Measurements from ENCODE around the gene TMEM190.

Gene TMEM190

DNA sequence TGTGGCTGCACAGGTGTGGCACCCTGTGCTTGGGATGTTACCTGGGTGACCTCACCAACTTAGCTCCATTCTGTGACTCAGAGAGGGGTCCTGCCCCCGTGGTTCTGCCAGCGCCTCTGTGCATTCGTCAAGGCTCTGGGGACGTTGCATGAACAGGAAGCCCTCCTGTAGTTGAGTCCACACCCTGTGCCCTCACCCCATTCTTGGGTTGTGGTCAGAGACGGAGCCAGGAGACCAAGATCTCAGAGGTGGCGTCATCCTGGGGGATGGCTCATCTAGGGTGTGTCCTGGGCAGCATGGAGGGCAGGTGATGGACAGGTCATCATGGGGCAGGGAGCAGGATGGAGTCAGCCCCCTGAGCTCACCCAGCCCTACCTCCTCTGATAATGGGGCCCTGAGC is 24.6 kb upstream of the TMEM190 start:
- no peak for DNase-seq (ENCODE audit: low spot score)

DNA sequence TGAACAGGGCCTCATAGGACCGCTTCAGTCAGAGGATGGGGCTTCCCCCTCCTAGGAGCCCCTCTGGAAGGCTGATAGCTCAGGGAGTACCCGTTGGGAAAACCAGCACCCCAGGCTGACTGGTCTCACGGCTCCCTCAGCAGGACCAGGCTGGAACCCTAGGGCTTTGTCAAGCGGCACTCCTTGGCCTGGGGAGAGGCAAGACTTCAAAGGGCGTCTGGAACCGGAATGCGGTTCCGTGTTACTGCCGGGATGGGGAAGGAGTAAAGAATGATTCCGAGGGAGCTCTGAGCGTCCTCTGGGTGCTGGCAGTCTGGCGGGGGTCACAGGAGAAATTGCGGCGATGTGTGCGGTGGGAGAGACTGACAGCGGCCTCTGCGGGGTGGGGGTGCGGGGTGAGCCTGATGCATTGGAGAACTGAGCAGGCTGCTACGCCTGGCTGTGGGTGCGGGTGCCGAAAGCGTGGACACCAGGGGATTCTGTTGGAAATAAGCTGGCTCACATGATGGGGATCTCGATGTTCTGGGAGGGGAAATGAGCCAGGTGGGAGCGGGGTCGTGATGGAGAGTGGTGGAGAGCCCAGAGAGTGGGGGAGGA is 24.0 kb upstream of the TMEM190 start:
- no peak for DNase-seq (ENCODE audit: low spot score)

DNA sequence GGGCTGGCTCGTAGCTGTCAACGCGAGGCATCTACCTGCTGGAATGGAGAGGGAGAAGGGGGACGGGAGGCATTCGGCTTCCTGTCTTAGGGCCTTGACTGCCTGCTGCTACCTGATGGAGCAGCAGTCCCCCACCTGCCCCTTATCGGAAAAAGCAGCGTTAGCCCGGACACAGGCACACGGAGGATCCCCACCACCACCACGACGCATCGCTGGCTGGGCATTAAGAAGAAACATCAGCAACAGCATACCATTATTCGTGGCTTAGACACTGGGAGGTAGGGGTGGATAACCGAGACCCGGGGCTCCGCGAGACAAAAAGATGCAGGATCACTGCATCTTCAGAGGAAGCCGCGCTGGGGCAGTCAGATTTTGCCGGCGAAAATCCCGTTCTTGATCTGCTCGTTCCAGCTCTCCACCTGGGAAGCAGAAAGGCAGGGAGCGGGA is 23.2 kb upstream of the TMEM190 start:
- DNase-seq (ENCODE audit: low spot score) = no peak

DNA sequence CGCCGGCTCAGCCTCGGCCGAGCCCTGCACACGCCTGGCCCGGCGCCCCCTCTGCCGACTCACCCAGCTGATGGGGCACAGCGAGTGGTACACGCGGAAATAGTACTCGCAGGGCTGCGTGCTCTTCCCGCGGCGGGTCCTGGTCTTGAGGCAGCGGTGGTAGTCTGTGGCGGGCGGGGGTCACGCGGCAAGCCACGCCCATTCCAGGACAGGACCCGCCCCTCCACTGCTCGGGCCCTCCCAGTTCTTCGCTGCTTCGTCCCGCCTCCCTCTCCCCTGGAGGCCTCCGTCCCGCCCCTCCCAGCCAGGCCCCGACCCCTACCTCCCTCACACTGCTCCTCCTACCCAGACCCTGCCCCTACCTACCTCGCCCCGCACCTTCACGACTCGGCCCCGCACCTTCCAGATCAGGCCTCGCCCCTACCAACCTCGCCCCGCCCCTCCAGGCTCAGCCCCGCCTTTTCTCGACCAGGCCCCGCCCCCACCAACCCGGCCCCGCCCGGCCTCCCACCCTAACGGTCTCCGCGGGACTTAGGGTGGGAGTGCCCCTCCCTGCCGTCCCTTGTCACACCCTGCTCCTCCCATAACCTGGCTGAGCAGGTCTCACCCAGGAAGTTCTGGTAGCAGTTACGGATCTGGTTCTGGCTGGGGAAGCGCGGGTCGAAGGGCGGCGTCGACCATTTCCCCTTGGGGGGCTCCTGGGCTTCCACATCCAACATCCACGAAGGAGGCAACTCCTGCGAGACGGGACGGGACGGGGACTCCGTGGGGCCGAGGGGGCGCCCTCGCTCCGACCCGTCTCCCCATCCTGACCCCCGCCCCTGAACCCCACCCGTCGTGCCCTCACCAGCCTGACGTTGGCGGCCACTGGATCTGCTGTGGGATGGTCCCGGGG is 22.6 kb upstream of the TMEM190 start:
- peak; percentile 93 for DNase-seq (ENCODE audit: low spot score)

DNA sequence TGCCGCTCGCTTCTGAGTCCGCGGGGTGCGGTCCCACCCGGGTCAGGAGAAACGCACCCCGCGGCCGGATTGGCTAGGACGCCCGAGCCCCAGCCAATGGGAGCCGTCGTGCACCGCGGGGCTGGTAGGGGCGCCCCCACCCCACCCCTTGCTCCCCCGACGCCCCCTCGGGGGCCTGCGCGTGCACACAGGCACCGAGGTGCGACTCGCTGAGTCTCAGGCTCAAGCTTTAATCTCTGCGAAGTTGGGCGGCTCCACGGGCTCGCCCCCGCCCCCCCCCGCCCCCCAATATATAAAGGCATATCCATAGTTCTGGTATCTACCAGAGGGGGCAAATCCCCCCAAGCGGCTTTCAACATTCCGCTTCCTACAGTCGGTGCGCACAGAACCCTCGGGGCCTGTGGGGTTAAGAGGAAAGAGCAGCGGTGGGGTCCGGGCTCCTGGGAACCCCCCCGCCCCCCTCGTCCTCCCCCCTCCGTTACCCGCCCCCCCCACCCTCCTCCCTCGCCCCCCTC is 21.9 kb upstream of the TMEM190 start, which contains the start of gene COX6B2:
Gene COX6B2 (minus strand): TSS at position 22 of the 515 bp plus-strand sequence. CDS start 198 bp downstream, outside the sequence.
- peak; percentile 68 for DNase-seq (ENCODE audit: low spot score)

DNA sequence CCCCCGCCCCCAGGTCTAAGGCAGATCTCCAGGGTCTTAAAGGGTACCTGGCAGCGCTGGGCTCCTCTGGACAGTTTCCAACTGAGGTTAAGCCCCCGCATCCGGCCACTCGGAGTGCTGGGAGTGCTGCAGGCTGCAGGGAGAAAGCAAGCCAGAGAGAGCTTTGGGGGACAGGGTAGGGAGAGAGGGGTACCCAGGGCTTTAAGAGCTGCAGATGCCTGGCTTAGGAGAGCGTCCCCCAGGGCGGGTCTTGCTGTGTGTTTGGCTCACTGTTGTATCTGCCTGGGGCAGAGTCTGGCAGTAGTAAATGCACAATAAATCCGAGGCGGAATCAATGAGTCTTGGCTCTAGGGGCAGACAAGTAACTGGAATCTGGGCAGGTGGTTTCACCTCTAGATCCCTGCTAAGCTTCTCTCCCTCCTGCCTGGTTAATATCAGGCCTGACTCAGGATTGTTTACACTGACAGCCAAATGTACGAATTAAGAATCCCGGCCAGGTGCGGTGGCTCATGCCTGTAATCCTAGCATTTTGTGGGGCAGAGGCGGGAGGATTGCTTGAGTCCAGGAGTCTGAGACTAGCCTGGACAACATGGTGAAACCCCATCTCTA is 21.3 kb upstream of the TMEM190 start:
- DNase-seq (ENCODE audit: low spot score) = no peak

DNA sequence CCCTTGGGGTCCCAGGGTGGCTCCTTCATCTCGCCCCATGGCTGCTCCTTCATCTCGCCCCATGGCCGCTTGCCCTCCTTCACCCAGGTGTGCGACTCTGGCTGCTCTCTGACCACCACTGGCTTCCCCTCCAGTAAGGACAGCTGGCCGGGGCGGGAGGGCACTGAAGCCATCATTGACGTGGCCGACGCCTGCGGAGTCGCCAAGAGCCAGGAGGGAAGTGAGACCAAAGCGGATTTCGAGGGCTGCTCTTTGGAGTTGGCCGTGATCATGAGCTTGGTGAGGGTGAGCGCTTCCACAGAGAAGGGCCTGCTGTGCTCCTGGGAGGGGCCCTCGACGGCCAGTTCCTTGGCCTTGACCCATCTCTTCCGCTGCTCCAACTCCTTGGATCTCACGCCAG is 18.1 kb upstream of the TMEM190 start:
- no peak for DNase-seq (ENCODE audit: low spot score)

DNA sequence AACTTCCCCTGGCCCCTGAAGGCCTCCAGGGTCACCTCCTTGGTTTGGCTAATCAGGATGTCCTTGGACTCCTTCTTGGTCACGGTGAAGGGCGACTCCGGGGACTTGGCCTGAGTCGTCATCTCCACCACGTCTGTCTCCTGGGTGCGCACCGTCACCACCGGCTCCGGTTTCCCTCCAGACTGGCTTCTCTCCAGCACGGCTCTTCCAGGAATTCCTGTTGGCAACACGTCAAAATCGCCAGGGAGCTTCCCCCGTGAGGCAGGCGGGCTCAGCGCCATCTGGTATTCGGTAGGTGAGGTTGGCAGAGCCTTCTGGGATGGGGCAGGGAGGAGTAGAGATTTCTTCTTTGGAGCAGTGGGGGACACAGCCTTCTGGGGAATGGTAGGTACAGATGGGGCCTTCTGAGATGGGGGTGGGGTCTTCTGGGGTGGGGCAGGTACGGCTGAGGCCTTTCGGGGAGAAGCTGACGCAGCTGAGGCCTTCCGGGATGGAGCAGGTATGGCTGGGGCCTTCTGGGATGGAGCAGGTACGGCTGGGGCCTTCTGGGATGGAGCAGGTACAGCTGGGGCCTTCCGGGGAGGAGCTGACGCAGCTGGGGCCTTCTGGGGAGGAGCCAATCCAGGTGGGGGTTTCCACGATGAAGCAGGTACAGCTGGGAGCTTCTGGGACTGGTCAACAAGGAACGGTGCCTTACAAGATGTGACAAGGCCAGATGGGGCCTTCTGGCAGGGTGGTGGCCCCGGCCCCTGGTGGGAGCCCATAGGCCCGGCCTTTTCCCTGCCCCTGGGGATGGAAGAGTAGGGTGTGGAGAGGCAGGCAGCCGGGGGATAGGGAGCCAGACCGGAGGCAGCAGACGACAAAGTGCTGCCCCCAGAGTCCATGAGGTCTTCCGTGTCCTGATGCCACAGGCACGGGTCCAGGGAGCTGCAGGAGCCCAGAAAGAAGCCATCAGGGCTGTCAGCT is 17.4 kb upstream of the TMEM190 start:
- DNase-seq (ENCODE audit: low spot score) = peak; percentile 71

DNA sequence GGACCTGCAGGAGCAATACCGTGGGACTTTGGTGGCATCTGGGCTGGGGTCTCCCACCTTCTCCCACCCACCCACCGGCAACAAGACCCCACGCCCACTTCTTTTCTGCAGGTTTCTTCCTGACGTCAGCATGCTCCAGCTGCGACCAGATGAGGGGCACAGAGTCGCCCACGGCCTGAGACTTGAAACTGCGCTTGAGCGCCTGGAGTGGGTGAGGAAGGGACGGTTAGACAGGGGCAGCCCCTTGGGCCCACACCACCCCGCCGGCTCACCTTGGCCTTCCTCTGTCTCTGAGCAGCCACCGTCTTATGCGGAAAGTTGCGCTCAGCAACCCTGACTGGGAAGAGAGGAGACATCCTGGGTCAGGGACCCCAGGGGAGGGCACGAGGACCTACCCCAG is 15.7 kb upstream of the TMEM190 start:
- DNase-seq (ENCODE audit: low spot score) = no peak

DNA sequence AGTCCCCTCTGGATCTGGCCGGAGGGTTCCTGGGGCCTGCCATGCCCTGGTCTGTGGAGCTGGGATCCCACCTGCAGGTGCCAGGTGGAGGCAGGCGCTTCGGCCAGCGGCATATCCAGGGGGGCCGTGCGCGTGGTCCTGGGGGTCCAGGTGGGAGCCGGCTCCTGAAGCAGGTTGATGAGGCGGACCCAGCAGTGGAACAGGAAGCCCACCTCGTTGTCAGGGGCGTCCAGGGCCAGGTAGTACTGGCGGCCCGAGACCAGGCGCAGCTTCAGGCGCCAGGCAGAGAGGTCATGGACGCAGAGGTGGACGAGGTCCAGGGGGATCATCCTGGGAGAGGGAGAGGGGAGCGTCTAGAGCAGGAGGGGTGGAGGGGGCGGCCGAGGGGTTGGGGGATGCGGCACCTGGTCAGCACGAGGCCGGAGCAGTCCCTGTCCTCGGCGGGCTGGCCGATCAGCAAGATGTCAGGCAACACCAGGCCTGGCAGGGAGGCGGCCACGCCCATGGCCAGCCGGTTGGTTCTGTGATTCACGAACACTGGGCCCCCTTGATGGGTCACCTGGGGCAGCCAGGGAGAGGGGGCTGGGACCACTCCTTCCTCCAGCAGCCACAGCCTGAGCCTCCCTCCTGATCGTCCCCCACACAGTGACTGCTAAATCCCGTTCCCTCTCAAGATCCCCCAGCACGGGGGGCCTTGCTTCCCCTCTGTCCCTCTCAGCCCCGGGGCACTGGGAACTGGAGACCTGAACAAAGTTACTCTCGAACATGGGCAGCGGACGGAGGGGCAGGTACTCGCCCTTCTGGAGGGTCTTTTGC is 14.2 kb upstream of the TMEM190 start:
- DNase-seq (ENCODE audit: low spot score) = no peak

DNA sequence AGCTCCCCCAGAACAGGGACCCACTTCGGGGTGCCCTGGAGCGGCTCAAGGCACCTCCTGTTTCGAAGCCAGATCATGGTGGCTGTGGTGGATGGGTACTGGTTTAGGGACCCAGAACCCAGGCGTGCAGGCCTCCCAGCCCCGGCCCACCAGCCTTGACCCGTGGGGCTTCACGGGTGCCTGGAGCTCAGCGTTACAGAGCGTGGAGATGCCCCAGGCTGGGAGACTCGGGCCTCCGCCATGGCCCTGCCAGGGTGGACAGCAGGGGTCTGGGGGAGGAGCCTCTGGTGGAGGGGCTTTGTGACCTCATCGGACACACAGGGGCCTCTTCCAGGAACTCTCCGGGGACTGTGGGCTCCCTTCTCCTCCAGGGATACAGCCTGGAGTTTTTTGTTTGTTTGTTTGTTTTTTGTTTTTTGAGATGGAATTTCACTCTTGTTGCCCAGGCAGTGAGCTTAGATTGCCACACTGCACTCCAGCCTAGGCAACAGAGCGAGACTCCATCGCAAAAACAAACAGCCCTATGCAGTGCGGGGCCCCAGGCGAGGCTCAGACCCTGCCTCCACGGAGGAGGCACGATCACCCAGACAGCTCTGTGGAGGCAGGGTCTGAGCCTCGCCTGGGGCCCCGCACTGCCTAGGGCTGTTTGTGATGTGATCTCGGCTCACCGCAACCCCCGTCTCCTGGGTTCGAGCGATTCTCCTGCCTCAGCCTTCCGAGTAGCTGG is 13.5 kb upstream of the TMEM190 start, which contains the start of gene GARIN5B:
Gene GARIN5B (minus strand): TSS at position 271 of the 727 bp plus-strand sequence. CDS start 194 bp downstream, at position 77.
- no peak for DNase-seq (ENCODE audit: low spot score)

DNA sequence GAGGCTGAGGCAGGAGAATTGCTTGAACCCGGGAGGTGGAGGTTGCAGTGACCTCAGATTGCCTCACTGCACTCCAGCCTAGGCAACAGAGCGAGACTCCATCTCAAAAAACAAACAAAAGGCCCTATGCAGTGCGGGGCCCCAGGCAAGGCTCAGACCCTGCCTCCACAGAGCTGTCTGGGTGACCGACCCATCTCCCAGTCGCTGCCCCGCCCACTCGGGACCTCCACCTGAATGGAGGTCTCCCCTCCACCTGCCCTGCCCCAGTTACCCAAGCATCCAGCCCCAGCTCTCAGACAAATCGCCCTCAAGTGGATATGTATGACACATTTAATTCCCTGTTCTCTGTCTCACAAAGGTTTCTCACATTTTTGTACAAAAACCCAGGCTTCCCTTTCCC is 11.4 kb upstream of the TMEM190 start:
- no peak for DNase-seq (ENCODE audit: low spot score)

DNA sequence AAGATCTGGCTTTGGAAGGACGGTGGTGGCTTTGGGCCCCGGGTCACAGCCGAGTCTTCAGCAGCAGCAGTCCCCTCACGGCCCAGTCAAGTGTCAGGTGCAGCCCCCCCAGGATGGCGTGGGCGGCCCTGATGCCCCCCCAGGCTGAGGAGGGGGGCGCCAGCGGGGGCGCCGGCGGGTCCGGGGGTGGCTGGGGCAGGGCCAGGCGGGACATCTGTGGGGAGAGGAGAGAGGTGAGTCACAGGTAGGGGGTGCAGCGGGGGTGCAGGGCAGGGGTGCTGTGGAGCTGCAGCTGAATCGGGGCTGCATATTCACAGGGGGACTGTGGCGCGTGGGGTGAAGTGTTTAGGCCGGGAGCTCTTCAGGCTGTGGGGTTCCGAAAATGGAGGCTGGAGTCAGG is 10.7 kb upstream of the TMEM190 start:
- DNase-seq (ENCODE audit: low spot score) = no peak

DNA sequence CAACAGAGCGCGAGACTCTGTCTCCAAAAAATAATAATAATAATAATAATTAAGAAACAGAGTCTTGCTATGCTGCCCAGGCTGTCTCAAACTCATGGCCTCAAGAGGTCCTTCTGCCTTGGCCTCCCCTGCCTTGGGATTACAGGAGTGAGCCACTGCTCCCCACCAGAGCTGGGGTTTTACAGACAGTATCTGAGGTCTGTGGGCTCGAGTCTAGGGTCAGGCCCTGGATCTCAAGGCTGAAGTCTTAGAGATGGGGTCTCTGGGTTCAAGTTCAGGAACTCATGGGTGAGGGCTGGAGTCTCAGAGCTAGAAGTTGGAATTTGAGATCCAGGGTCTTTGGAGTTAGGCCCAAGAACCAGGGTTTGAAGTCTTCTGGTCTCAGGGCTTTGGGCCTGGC is 9.8 kb upstream of the TMEM190 start:
- DNase-seq (ENCODE audit: low spot score) = no peak

DNA sequence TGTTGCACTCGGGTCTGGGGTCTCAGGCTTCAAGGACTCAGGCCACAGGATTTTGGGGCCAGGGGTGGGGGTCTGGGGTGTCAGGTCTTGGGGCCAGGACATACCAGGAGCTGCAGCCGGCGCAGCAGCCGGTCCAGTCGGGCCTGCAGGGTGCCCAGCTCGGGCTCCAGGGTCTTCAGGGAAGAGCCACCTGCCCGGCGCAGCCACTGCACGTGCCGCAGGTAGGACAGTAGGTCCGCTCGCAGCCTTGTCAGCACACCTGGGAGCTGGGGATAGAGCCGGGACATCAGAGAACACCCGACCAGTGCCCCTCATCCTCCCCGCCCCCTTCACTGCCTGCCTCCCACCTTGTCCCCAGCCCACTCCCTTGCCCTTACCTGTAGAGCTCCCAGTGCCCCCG is 8.5 kb upstream of the TMEM190 start:
- no peak for DNase-seq (ENCODE audit: low spot score)

DNA sequence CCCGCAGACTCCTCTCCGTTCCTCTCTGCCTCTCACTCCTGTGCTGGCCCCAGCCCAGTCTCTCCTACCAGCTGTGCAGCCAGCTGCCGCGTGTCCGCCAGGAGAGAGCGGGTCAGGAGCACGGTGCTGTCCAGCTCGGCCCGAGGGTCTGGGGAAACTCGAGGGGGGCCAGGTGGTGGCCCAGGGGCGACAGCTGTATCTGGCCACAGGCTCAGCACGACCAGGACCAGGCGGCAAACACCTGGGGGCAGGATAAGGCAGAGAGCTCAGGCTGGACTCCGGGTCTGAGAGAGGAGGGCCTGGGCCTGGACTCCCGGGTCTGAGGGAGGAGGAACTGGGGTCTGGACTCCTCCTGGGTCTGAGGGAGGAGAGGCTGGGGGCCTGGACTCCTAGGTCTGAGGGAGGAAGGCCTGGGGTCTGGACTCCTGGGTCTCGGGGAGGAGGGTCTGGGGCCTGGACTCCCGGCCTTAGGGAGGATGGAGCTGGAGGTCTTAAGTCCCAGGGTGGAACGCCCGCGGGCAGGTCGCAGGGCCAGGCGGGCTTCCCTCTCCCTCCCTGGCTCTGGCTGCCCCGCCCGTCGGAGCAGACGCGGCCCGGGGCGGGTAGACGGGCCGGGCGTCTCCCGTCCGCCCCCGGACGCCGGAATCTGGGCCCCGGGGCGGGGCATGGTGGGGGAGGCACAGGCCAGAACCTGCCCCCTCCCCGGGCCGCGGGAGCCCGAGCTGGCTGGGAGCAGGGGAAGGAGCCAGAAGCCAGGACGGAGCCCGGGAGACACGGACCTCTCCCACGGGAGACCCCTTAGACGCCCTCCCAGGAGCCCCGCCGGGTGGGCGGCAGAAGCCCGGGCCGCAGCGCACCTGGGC is 7.7 kb upstream of the TMEM190 start:
- peak; percentile 63 for DNase-seq (ENCODE audit: low spot score)

DNA sequence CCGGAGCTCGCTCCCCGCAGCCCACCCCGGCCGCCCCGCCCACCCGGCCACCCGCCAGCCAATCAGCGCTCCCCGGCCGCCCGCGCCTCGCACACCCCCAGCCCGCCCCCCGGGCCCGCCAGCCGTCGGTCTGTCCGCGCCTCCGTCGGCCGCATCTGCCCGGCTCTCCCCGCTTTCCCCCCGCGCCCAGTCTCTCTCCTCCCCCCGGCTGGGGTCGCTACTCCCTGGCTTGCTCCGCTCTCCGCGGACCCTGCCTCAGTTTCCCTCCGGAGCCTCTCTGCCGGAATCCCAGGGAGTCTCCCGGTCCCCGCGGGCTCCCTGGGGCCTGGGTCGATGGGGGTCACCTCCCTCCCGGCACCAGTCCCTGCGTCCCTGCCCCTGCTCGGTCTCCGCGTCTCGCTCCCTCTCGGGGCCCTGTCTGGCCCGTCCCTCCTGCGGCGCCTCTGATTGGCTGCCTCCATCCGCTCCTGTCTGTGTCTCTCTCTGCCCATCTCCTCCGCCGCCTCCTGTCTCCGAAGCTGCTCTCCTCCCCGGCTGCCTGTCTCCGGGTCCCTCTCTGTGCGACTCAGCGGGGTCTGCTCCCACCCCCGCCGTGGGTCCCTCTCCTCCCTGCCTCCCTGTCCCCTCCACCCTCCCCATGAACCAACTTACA is 6.8 kb upstream of the TMEM190 start:
- peak; percentile 87 for DNase-seq (ENCODE audit: low spot score)

DNA sequence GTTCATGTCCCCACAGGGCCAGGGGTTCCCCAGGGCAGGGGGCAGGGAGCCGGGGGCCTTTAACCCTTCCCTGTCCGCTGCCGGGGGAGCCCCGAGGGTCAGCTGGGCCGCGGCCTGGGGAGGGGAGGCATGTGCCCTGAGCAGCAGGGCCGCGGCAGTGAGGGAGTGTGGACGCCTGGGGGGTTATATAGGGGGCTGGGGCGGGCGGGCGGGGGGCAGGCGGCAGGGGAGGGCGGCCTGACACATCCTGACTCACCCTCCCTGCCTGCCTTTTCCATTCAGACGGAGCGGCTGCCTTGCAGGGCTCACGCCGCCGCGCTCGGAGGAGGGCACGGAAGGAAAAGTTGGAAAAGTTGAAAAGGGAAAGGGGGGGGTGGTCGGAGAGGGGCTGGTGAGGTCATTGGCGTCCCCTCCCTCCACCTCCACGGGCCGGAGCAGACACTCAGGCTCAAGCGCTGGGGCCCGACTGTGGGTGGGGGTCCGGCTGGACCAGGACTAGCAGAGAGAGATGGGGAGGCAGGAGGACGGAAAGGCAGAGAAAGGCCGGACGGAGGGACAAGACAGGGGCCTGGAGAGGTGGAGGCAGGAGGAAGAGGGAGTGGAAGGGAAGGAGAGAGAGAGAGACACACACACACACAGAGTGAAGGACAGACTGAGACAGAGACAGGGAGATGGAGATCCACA is 6.2 kb upstream of the TMEM190 start, which contains the start of gene IL11:
Gene IL11 (minus strand): TSS at position 159 of the 684 bp plus-strand sequence. CDS start 153 bp downstream, at position 6.
- DNase-seq (ENCODE audit: low spot score) = no peak

Measured in D341Med (cell line).